ENCODE results near the gene SPIRE1. TPM values are rescaled to one million over a fixed set of nuclear protein-coding genes. Genes with fewer than 3 reads are reported as not detected.

Gene SPIRE1
- total RNA-seq, 1 experiment from 2014 or later, result 16.6 TPM

DNA sequence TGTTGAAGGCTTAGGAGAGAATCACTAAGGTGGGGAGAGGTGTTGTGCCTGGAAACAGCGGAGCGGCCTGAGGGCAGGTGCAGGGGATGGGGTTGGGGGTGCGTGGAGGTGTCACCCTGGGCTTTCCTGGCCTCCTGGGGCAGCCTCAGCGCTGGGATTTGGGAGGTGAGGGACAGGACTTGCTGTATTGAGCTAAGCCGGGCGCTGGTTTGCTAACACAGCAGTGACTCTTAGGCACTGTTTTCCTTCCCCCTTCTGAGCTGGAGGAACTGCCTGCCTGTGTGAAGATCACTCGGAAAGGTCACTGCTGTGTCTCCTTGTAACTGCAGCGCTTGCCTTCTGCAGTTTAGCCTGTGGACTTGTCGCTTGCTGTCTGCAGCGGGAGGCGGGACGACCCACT, 229.0 kb downstream of the SPIRE1 start:
- no peak overlapping the region for H3K14ac ChIP-seq (ENCODE audit: insufficient read depth, low read length)
- no peak overlapping the region for H2AK5ac ChIP-seq (ENCODE audit: insufficient read length, low read length)
- no peak overlapping the region for H3K18ac ChIP-seq (ENCODE audit: insufficient read length, low read depth, low read length)
- no peak overlapping the region for H4K8ac ChIP-seq (replicated peaks; ENCODE audit: insufficient read length, low read depth, low read length)
- no peaks in the 10 kb centered on the region for H4K20me1 ChIP-seq (ENCODE audit: control insufficient read depth, insufficient read depth, insufficient read length)
- no peak overlapping the region for H3K9ac ChIP-seq (ENCODE audit: extremely low read depth, insufficient read length, low read length)
- no peaks in the 10 kb centered on the region for H3K23me2 ChIP-seq (ENCODE audit: insufficient read length, low read depth, low read length, poor library complexity, severe bottlenecking)
- no peaks in the 10 kb centered on the region for H3K4me1 Mint-ChIP-seq
- no peak overlapping the region for H3K27ac ChIP-seq (ENCODE audit: insufficient read length, low read depth, low read length)
- no peak overlapping the region for H2BK5ac ChIP-seq (ENCODE audit: insufficient read length, low read length)
- no peaks in the 10 kb centered on the region for H3K79me2 ChIP-seq (ENCODE audit: insufficient read depth, low read length)
- H3K27me3 ChIP-seq (ENCODE audit: insufficient read depth, low read length), result no peaks in the 10 kb centered on the region
- no peak overlapping the region for H3K4me2 ChIP-seq (ENCODE audit: insufficient read depth, insufficient read length, low read length)
- no peak overlapping the region for H4K91ac ChIP-seq (ENCODE audit: insufficient read length, low read depth, low read length)
- peak overlapping the region in 2 of 3 experiments; percentile 20 to 34; a peak in 4 of 7 replicates for H3K27ac Mint-ChIP-seq
- H2BK20ac ChIP-seq (ENCODE audit: low read depth, low read length, poor library complexity, severe bottlenecking), result no peak overlapping the region
- no peaks in the 10 kb centered on the region; a peak in 1 of 5 replicates for H3K9me3 Mint-ChIP-seq
- no peak overlapping the region for H2BK120ac ChIP-seq (ENCODE audit: low read depth, low read length, poor library complexity, severe bottlenecking)
- no peaks in the 10 kb centered on the region for H3K27me3 Mint-ChIP-seq (ENCODE audit: low read depth)
- H2BK15ac ChIP-seq (ENCODE audit: low read depth, low read length), result no peak overlapping the region
- no peak overlapping the region for H2AFZ ChIP-seq (ENCODE audit: low read length)
- H3K9me3 ChIP-seq (ENCODE audit: control insufficient read depth, low read depth, low read length), result peaks cover 16% of the 10 kb centered on the region
- H3K36me3 Mint-ChIP-seq (ENCODE audit: insufficient read depth in 1 of 3, low read depth in 3 of 3), result peaks cover 9 to 13% (median 12%) of the 10 kb centered on the region in 3 experiments; a peak in 6 of 7 replicates
- H3K56ac ChIP-seq (ENCODE audit: insufficient read length, low read depth, low read length), result no peak overlapping the region
- no peak overlapping the region for H4K5ac ChIP-seq (ENCODE audit: insufficient read length, low read depth, low read length)
- no peak overlapping the region for H3K4ac ChIP-seq (ENCODE audit: low read depth, low read length)
- no peak for DNase-seq
- no peaks in the 10 kb centered on the region for H3K4me1 ChIP-seq (ENCODE audit: insufficient read depth, low read length)
- no peaks in the 10 kb centered on the region for H3K79me1 ChIP-seq (ENCODE audit: insufficient read depth, low read depth, low read length, poor library complexity, severe bottlenecking)
- no peak overlapping the region for H2BK12ac ChIP-seq (ENCODE audit: insufficient read length, low read depth, low read length)
- no peak overlapping the region for H3K23ac ChIP-seq (ENCODE audit: insufficient read length, low read depth, low read length)
- H3K4me3 Mint-ChIP-seq, result no peak overlapping the region
- WGBS (ENCODE audit: extremely low coverage, insufficient read length, low lambda C conversion rate), result no CpG with 5 or more reads among the region's 12 CpGs
- H3T11ph ChIP-seq (ENCODE audit: low read length), result no peak overlapping the region
- TF ChIP-seq, protein P1, sequence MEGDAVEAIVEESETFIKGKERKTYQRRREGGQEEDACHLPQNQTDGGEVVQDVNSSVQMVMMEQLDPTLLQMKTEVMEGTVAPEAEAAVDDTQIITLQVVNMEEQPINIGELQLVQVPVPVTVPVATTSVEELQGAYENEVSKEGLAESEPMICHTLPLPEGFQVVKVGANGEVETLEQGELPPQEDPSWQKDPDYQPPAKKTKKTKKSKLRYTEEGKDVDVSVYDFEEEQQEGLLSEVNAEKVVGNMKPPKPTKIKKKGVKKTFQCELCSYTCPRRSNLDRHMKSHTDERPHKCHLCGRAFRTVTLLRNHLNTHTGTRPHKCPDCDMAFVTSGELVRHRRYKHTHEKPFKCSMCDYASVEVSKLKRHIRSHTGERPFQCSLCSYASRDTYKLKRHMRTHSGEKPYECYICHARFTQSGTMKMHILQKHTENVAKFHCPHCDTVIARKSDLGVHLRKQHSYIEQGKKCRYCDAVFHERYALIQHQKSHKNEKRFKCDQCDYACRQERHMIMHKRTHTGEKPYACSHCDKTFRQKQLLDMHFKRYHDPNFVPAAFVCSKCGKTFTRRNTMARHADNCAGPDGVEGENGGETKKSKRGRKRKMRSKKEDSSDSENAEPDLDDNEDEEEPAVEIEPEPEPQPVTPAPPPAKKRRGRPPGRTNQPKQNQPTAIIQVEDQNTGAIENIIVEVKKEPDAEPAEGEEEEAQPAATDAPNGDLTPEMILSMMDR (conservative IDR thresholded peaks at IDR 0.05), result no peak

Measured in H9 (cell line).